A673 (cell line): ENCODE results near the gene XAGE1B.
"Not testable (repeated sequence)": the region's sequence is repeated elsewhere in the genome, so short reads cannot be mapped to it uniquely, and the experiment has no call there.

Source experiments
- EZH2 ChIP-seq: fragments of 200-600 bp; sonication (generic); IDR thresholded peaks from 2 replicates; pipeline ENCODE4 v1.6.1; 2017; ENCODE audit warnings: borderline replicate concordance, low read depth, mild to moderate bottlenecking, mixed read lengths, antibody characterized with exemption, low read length; ENCODE audit not compliant: poor library complexity, severe bottlenecking
- TF ChIP-seq, protein P1 (sequence below): fragments of 300-800, 200-600 bp; sonication (generic); conservative IDR thresholded peaks from 2 replicates; pipeline ENCODE4 v1.5.1; 2017; ENCODE audit warnings: low read depth, mild to moderate bottlenecking, antibody characterized with exemption, low read length, moderate library complexity, mixed read lengths

- TF ChIP-seq, protein P1, sequence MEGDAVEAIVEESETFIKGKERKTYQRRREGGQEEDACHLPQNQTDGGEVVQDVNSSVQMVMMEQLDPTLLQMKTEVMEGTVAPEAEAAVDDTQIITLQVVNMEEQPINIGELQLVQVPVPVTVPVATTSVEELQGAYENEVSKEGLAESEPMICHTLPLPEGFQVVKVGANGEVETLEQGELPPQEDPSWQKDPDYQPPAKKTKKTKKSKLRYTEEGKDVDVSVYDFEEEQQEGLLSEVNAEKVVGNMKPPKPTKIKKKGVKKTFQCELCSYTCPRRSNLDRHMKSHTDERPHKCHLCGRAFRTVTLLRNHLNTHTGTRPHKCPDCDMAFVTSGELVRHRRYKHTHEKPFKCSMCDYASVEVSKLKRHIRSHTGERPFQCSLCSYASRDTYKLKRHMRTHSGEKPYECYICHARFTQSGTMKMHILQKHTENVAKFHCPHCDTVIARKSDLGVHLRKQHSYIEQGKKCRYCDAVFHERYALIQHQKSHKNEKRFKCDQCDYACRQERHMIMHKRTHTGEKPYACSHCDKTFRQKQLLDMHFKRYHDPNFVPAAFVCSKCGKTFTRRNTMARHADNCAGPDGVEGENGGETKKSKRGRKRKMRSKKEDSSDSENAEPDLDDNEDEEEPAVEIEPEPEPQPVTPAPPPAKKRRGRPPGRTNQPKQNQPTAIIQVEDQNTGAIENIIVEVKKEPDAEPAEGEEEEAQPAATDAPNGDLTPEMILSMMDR, result not testable (repeated sequence)
- TF ChIP-seq EZH2, result not testable (repeated sequence)
These were observed at the start of gene XAGE1B for GRCh38 chrX:52516987-52517325.
